ENCODE measurements around the gene ANKS1B. TPM values are rescaled to one million over a fixed set of nuclear protein-coding genes. Genes with fewer than 3 reads are reported as not detected.
"Not testable (repeated sequence)": the region's sequence is repeated elsewhere in the genome, so short reads cannot be mapped to it uniquely, and the experiment has no call there.

Gene ANKS1B
- total RNA-seq, 1 donor = not detected

- DNase-seq (ENCODE audit: low read depth in 2 of 3, low spot score in 2 of 3) = no peak
Measured at GRCh38 chr12:98864363-98864762, 1120.4 kb downstream of the ANKS1B start.

GRCh38 chr12:98863167-98863566 is 1121.6 kb downstream of the ANKS1B start:
- no peak for DNase-seq (ENCODE audit: low read depth in 2 of 3, low spot score in 2 of 3)

- DNase-seq (ENCODE audit: low read depth in 2 of 3, low spot score in 2 of 3) = no peak
Measured at GRCh38 chr12:98861251-98861650, 1123.5 kb downstream of the ANKS1B start.

- no peak for DNase-seq (ENCODE audit: low read depth in 2 of 3, low spot score in 2 of 3)
Measured at GRCh38 chr12:98856897-98857540, 1127.7 kb downstream of the ANKS1B start.

- DNase-seq (ENCODE audit: low read depth in 2 of 3, low spot score in 2 of 3) = no peak
Measured at GRCh38 chr12:98852181-98852580, 1132.6 kb downstream of the ANKS1B start.

GRCh38 chr12:98847242-98847641 is 1137.5 kb downstream of the ANKS1B start:
- no peak for DNase-seq (ENCODE audit: low read depth in 2 of 3, low spot score in 2 of 3)

GRCh38 chr12:98845957-98846356 is 1138.8 kb downstream of the ANKS1B start:
- DNase-seq (ENCODE audit: low read depth in 2 of 3, low spot score in 2 of 3) = no peak

GRCh38 chr12:98840325-98840724 is 1144.4 kb downstream of the ANKS1B start:
- DNase-seq (ENCODE audit: low read depth in 2 of 3, low spot score in 2 of 3) = no peak

GRCh38 chr12:98838231-98838647 is 1146.5 kb downstream of the ANKS1B start:
- no peak for DNase-seq (ENCODE audit: low read depth in 2 of 3, low spot score in 2 of 3)

GRCh38 chr12:98837134-98837752 is 1147.5 kb downstream of the ANKS1B start:
- DNase-seq (ENCODE audit: low read depth in 2 of 3, low spot score in 2 of 3) = not testable (repeated sequence)

- no peak for DNase-seq (ENCODE audit: low read depth in 2 of 3, low spot score in 2 of 3)
Measured at GRCh38 chr12:98830657-98831056, 1154.1 kb downstream of the ANKS1B start.

- DNase-seq (ENCODE audit: low read depth in 2 of 3, low spot score in 2 of 3) = no peak
Measured at GRCh38 chr12:98828802-98829600, 1155.7 kb downstream of the ANKS1B start.

GRCh38 chr12:98823012-98823411 is 1161.7 kb downstream of the ANKS1B start:
- no peak for DNase-seq (ENCODE audit: low read depth in 2 of 3, low spot score in 2 of 3)

- DNase-seq (ENCODE audit: low read depth in 2 of 3, low spot score in 2 of 3) = no peak
Measured at GRCh38 chr12:98821866-98822265, 1162.9 kb downstream of the ANKS1B start.

- no peak for DNase-seq (ENCODE audit: low read depth in 2 of 3, low spot score in 2 of 3)
Measured at GRCh38 chr12:98821232-98821631, 1163.5 kb downstream of the ANKS1B start.

GRCh38 chr12:98819821-98820404 is 1164.8 kb downstream of the ANKS1B start:
- DNase-seq (ENCODE audit: low read depth in 2 of 3, low spot score in 2 of 3) = no peak

GRCh38 chr12:98819071-98819470 is 1165.7 kb downstream of the ANKS1B start:
- no peak for DNase-seq (ENCODE audit: low read depth in 2 of 3, low spot score in 2 of 3)

GRCh38 chr12:98818239-98818638 is 1166.5 kb downstream of the ANKS1B start:
- no peak for DNase-seq (ENCODE audit: low read depth in 2 of 3, low spot score in 2 of 3)

GRCh38 chr12:98817742-98818141 is 1167.0 kb downstream of the ANKS1B start:
- DNase-seq (ENCODE audit: low read depth in 2 of 3, low spot score in 2 of 3) = no peak

- no peak for DNase-seq (ENCODE audit: low read depth in 2 of 3, low spot score in 2 of 3)
Measured at GRCh38 chr12:98816720-98817119, 1168.0 kb downstream of the ANKS1B start.

GRCh38 chr12:98814254-98814653 is 1170.5 kb downstream of the ANKS1B start:
- no peak for DNase-seq (ENCODE audit: low read depth in 2 of 3, low spot score in 2 of 3)
